ENCODE data around the gene AOC3. TPM values are rescaled to one million over a fixed set of nuclear protein-coding genes. Genes with fewer than 3 reads are reported as not detected.

The AOC3 gene
- total and polyA plus RNA-seq, 2 of the 4 experiments (the other 2 are of a cell fraction) = 0.17 TPM; not detected in 1

DNA sequence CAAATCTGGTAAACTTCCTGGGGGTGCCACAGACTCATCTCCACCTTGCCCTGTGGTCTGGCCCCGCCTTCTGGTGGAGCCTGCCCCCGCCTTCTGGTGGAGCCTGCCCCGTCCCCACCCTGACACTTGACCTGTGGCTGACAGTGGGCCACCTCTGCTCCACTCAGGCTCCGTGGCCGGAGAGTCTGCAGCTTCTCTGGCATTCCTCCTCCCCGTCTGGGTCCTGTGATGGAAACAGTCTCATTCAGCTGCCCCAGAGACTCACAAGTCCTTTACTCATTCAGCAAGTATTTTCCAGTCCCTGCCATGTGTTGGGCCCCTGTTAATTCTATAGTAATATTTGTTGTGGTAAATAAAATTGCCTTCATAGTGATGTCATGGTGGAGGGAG lies 28.6 kb downstream of the AOC3 start:
- DNase-seq (peak; percentile 48), ATAC-seq (ENCODE audit: low read depth) (peak; percentile 86)
- no peaks in the 10 kb centered on the region for H3K9me1 ChIP-seq (ENCODE audit: insufficient read depth, low read length)
- POLR2A ChIA-PET (ENCODE audit: unreplicated experiment) = no interaction called here
- H2BK20ac ChIP-seq (ENCODE audit: low read depth, low read length) = no peak overlapping the region
- no peak overlapping the region for H3K14ac ChIP-seq (replicated peaks; ENCODE audit: low read depth, low read length)
- H3K4me3 ChIP-seq (ENCODE audit: insufficient read depth, low read depth, low read length) = no peak overlapping the region
- H2AK9ac ChIP-seq (replicated peaks; ENCODE audit: low read depth, low read length, poor library complexity) = no peak overlapping the region
- H4K91ac ChIP-seq (ENCODE audit: insufficient read depth, low read depth, low read length) = no peak overlapping the region
- H4K20me1 ChIP-seq (ENCODE audit: insufficient read depth, low read length) = no peaks in the 10 kb centered on the region
- CTCF ChIA-PET = no interaction called here
- no peak overlapping the region for H4K5ac ChIP-seq (ENCODE audit: low read depth, low read length)
- no peak overlapping the region for H3K56ac ChIP-seq (ENCODE audit: extremely low read depth, insufficient read depth, low read length)
- no TSS peak for BruUV-seq (replicated peaks)
- TF ChIP-seq, protein P1, sequence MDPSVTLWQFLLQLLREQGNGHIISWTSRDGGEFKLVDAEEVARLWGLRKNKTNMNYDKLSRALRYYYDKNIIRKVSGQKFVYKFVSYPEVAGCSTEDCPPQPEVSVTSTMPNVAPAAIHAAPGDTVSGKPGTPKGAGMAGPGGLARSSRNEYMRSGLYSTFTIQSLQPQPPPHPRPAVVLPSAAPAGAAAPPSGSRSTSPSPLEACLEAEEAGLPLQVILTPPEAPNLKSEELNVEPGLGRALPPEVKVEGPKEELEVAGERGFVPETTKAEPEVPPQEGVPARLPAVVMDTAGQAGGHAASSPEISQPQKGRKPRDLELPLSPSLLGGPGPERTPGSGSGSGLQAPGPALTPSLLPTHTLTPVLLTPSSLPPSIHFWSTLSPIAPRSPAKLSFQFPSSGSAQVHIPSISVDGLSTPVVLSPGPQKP (IDR thresholded peaks at IDR 0.05; ENCODE audit: borderline replicate concordance, low read depth, low read length) = no peak
- no peak for TF ChIP-seq BHLHE40 (IDR thresholded peaks at IDR 0.05; ENCODE audit: low read depth, low read length)
- H3K9ac ChIP-seq (ENCODE audit: low read depth, low read length) = no peak overlapping the region
- no peak overlapping the region for H2AFZ ChIP-seq (replicated peaks; ENCODE audit: low read length, poor library complexity)
- intact Hi-C loops (cut with micrococcal nuclease) (no loop called here), in situ Hi-C loops (cut with MboI; ENCODE audit: low sequenced_read_pairs) (loop anchor here (25.0 kb wide), 1 partner anchor 433 kb away; no protein-coding TSS in a partner anchor), dilution Hi-C loops (cut with HindIII; ENCODE audit: low sequenced_read_pairs, unreplicated experiment) (no loop called here)
- no peaks in the 10 kb centered on the region for H3K79me1 ChIP-seq (ENCODE audit: low read depth in 1 of 2, low read length in 2 of 2)
- H3K27me3 ChIP-seq (ENCODE audit: control insufficient read depth, insufficient read depth, low read length) = peaks cover 27% of the 10 kb centered on the region
- no peak overlapping the region for H4K8ac ChIP-seq (ENCODE audit: low read depth in 2 of 2, low read length in 2 of 2)
- no peak overlapping the region for H3K4me2 ChIP-seq (ENCODE audit: low read depth, low read length)
- H3K36me3 ChIP-seq (ENCODE audit: control insufficient read depth, insufficient read depth, low read length) = no peaks in the 10 kb centered on the region
- no peaks in the 10 kb centered on the region for H3K9me3 ChIP-seq (ENCODE audit: control insufficient read depth, insufficient read depth, low read length)
- H3K23ac ChIP-seq (ENCODE audit: low read depth, low read length) = no peak overlapping the region
- WGBS, 2 experiments (ENCODE audit: extremely low coverage in 2 of 2, insufficient read length in 1 of 2) = 29% methylated on average over 4 of the region's 6 CpGs; no CpG with 5 or more reads in 1 of the 2 experiments
- H3K27ac ChIP-seq (ENCODE audit: insufficient read depth, low read length) = no peak overlapping the region
- no peak overlapping the region for H2BK15ac ChIP-seq (ENCODE audit: low read depth, low read length)
- H3K4me1 ChIP-seq (ENCODE audit: control insufficient read depth, insufficient read depth, low read length) = peaks cover 2% of the 10 kb centered on the region; the same call in 1 of the 2 replicates
- H2BK5ac ChIP-seq (ENCODE audit: low read depth, low read length, poor library complexity, severe bottlenecking) = no peak overlapping the region
- H3K4ac ChIP-seq (ENCODE audit: low read depth, low read length) = no peak overlapping the region
- no peak overlapping the region for H2AK5ac ChIP-seq (ENCODE audit: low read depth, low read length)
- H3K18ac ChIP-seq (ENCODE audit: low read depth, low read length) = no peak overlapping the region
- H2BK120ac ChIP-seq (ENCODE audit: low read depth, low read length) = no peak overlapping the region

All from IMR-90 (cell line).